OCI-LY3 (cell line): Measurements from ENCODE around the gene OPCML.

Experiments
- CTCF ChIP-seq: fragments of 200-600, 300-600 bp; sonication (generic); IDR thresholded peaks from 2 replicates; pipeline ENCODE4 v1.5.1; 2014; ENCODE audit warnings: antibody characterized with exemption, low read length, low read depth
- EZH2phosphoT487 ChIP-seq: fragments of 200-600 bp; shearing (Covaris generic); IDR thresholded peaks from 2 replicates; pipeline ENCODE4 v1.6.1; 2018; ENCODE audit warnings: antibody characterized with exemption, mixed run types, low read depth

- TF ChIP-seq CTCF (no peak), EZH2phosphoT487 (no peak)
Observed at GRCh38 chr11:132960273-132961078, 571.8 kb downstream of the OPCML start.
